HG02840 (cell line): Measurements from ENCODE around the gene NACC1.

ENCODE experiments used
- ATAC-seq: cut with Tn5 transposase; IDR thresholded peaks from one replicate; pipeline ENCODE4 v1.9.1; 2021; ENCODE audit warnings: mild to moderate bottlenecking, moderate library complexity, moderate number of reproducible peaks; ENCODE audit not compliant: unreplicated experiment, low FRiP score

The NACC1 gene

GRCh38 chr19:13117772-13118423 is at the start of gene NACC1:
NACC1 (plus strand) TSS chr19:13118264; CDS start chr19:13135208, 16,944 bp downstream.
- ATAC-seq: peak; percentile 71

GRCh38 chr19:13069415-13070359 is 48.4 kb upstream of the NACC1 start:
- no peak for ATAC-seq

GRCh38 chr19:13070425-13071140 is 47.5 kb upstream of the NACC1 start:
- no peak for ATAC-seq

- ATAC-seq: no peak
These were observed 46.4 kb upstream of the NACC1 start for GRCh38 chr19:13071444-13072187.

GRCh38 chr19:13072188-13072908 is 45.7 kb upstream of the NACC1 start:
- no peak for ATAC-seq

- ATAC-seq: no peak
These were observed 44.8 kb upstream of the NACC1 start for GRCh38 chr19:13073263-13073662.

- no peak for ATAC-seq
These were observed 43.7 kb upstream of the NACC1 start for GRCh38 chr19:13074378-13074777.

GRCh38 chr19:13076320-13076719 is 41.7 kb upstream of the NACC1 start:
- no peak for ATAC-seq

- ATAC-seq: no peak
These were observed 41.3 kb upstream of the NACC1 start for GRCh38 chr19:13076787-13077186.

- ATAC-seq: no peak
These were observed 40.8 kb upstream of the NACC1 start for GRCh38 chr19:13077240-13077639.

GRCh38 chr19:13078381-13078780 is 39.7 kb upstream of the NACC1 start:
- no peak for ATAC-seq

GRCh38 chr19:13078897-13079541 is 39.0 kb upstream of the NACC1 start:
- ATAC-seq: no peak

- ATAC-seq: no peak
These were observed 38.5 kb upstream of the NACC1 start for GRCh38 chr19:13079542-13079986.

GRCh38 chr19:13082192-13083007 is 35.7 kb upstream of the NACC1 start:
- no peak for ATAC-seq

- no peak for ATAC-seq
These were observed 35.1 kb upstream of the NACC1 start for GRCh38 chr19:13083008-13083404.

- ATAC-seq: no peak
These were observed 34.4 kb upstream of the NACC1 start for GRCh38 chr19:13083627-13084026.

- no peak for ATAC-seq
These were observed 32.4 kb upstream of the NACC1 start for GRCh38 chr19:13085666-13086065.

- ATAC-seq: no peak
These were observed 31.7 kb upstream of the NACC1 start for GRCh38 chr19:13086341-13086740.
